GM18505 (cell line): Measurements from ENCODE around the gene SOAT2.

ENCODE experiments used
- ATAC-seq: cut with Tn5 transposase; IDR thresholded peaks from one replicate; pipeline ENCODE4 v1.9.1; 2021; ENCODE audit not compliant: unreplicated experiment
- POLR2A ChIP-seq: IDR thresholded peaks from 4 replicates; pipeline ENCODE4 v1.6.1; 2011; ENCODE audit warnings: borderline replicate concordance; ENCODE audit not compliant: insufficient read depth, insufficient read length; ENCODE audit errors: extremely low read depth

Gene SOAT2

DNA sequence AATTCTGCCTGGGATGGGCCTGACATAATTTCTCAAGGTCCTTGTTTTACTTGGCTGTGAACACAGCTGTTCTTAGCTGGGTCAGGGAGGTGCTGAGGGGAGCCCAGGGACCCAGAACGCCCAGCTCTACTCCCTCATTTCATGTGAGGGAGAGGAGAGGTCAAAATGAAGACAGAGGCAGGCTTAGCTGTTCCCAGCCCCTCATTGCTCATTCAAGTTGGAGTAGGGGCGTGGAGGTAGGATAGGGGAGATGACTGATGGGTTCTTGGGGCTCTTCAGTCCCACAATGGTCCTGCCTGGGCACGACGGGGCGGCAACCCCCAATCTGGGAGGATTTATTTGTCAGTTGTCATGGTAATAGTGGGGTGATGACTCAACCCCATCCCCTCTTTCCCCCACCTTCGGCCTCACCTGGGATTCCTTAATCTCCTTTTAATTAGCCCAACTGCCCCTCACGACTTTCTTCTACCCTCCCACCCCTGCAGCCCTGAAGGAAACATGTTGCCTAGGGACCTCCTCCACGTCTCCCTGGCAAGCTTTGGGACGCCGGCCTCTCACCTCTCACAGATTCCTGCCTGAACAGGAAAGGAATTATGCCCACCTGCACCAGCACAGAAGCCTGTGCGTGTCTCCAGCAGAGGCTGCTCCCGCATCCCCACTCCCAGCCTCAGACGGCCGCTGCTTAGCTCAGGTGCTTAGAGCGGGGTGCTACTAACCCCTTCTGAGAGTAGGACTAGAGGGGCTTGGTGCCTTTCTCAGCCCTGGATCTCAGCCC, 34.3 kb upstream of the SOAT2 start:
- no peak for TF ChIP-seq POLR2A
- no peak for ATAC-seq

DNA sequence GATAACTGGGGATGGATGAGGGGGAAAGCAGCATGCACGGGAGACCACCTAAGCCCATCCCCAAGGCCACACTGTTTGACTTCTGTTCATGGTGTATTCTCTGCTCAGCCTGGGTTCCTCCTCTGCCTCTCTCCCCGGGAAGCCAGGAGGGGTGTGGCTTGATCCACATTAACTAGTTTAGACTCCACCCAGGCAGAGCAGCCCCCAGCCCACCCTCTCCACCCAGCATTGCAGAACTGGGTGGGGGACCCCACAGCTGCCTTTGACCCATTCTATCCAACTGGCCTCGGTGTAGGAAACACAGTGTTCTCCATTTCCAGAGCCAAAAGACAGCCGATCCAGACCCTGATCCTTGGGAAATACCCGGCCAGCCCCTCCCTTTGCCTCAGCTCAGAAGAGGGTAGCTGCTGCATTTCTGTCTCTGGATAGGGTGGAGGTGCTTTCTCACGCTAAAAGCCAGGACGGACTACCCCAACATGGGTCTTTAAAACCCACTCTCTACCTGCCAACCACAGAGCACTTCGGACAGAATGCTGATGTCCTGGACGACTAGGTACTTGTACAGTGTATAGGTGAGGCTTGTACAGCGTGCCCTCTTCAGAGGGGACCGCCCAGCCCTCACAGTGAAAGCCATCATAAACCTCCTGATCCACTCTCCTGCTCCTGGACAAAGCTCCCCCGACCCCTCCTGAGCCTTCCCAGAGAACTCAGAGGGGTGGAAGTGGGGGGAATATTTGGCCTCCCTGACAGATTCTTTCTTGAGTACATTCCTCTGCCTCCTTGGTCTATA, 33.5 kb upstream of the SOAT2 start:
- no peak for ATAC-seq

DNA sequence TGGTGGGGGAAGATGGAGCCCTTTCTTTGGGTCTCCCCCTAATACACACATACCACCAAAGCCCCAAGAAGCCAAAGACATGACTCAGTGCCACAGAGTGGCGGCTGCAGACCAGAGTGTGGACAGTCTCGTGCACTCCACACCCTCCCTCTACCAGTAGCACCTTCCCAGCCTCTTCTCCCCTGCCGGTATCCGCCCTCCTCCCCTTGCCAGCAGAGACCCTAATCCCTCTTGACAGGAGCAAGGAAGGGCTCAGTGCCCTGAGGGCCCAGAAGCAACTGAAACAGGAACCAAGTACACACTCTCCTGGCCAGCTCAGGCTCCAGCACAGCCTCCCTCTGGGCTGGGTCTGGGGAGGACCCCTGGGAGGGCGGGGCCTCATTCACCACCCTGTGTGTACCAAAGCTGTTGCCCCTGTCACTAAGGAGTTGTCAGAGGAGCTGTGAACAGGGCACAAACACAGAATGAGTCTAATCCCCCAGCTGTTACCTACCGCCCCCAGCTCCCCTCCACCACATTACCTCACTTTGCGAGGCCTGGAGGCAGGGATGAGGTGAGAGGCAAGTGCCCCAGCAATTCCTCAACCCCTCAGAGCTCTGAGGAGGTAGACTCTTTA, 32.3 kb upstream of the SOAT2 start:
- TF ChIP-seq POLR2A: no peak
- no peak for ATAC-seq

More for the DNA sequence above, 33.5 kb upstream of the SOAT2 start:
- no peak for TF ChIP-seq POLR2A

DNA sequence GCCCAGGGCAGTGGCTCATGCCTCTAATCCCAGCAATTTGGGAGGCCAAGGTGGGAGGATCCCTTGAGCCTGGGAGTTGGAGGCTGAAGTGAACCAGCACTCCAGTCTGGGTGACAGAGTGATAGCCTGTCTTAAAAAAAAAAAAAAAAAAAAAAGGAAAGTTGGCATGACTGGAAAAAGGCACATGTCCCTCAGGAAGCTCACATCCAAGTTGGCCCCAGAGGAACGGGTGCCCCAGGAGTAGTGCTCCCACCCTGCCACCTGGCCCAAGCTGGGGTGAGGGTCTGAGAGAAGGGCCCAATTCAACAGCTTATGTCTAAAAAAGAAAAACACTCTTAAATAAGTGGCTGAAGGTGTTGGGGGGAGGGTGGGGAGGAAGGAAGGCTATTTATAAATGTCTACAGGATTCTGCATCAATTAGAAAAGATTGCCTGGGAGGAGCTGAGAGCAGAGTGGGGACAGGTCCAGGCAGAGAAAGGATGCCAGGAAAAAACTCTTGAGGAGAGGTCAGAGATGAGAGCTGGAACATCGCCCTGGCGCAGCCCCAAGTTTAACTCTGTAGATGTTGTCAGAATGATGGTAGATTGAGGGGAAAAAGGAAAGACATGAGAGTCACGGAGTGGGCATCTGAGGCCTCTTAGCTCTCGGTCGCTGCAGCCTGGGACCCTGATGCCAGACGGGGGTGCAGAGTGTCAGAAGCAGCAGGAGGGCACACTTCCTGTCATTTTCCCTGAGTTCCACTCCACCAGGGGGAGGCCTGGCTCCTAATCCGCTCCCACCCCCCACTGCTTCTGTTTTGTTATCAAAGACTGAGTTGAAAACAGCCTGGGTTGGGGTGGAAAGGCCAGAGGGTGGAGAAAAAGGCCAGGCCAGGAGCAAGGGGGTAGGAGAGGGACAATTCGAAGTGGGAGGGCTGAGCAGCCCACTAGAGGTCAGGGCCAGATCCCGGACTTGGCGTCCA, 31.4 kb upstream of the SOAT2 start:
- no peak for ATAC-seq
- TF ChIP-seq POLR2A: no peak

DNA sequence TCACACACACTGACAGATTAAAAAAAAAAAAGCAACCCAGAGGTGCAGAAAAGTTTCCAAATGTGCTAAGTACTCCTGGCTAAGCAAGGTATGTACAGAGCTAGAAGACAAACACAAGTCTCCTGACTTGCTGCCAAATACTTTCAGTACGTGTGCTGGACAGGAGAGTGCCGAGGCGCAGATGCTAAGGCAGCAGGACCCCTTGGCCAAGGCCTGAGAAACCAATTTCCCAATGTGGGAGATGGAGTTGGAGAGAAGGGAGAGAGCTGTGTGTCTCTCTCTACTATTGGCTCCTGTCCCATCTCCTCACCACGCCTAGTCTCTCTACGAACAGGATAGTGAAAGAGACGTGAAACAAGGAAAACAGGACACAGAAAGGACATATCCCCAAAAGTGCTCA, 29.4 kb upstream of the SOAT2 start:
- no peak for ATAC-seq
- no peak for TF ChIP-seq POLR2A

DNA sequence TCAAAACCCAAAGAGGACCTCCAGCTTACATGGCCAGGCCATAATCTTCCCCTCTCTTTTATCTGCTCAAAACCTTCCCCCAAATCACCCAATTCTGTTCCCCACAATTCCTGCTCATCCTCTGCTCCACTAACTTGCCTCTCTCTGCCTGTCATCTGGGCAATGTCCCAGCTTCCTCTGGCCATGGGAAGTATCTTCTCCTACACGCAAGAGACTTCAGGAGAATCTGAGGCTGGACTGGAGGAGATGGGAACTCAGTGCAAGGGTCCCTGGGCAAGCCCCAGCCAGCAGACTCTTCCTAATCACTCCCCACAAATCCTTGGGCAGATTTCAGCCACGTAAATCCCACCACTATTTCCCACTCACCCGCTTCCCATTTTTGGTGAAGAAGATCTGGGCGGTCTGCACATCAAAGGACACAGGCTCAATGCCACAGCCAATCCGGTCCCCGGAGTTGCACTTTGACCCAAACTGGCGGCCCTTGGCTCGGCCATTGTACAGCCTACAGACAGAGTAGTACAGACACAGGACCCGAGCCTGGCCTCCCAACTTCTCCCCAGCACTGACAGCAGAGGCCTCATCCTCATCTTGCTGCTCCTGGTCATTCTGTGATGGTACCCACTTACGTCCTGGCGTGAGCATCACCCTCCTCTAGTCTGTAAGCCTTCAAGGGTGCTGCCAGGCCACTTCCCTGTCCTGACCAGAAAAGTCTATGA, 28.8 kb upstream of the SOAT2 start:
- ATAC-seq: no peak
- no peak for TF ChIP-seq POLR2A

DNA sequence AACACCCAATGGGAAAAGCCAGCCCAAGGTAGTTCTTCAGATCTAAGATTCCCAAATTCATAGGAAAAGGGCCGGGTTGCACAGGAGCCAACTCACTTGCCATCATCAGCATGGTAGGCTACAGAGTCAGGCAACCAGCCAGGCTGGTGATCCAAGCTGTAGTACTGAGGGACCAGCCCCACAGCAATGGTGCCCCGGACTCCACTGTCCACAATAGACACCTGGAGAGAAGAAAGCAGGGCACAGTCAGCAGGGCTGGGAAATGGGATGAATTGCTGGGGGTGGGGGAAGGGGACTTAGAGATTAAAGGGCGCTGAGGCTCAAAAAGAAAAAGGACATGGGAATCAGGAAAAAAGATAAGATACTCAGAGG, 28.3 kb upstream of the SOAT2 start:
- TF ChIP-seq POLR2A: no peak
- no peak for ATAC-seq

DNA sequence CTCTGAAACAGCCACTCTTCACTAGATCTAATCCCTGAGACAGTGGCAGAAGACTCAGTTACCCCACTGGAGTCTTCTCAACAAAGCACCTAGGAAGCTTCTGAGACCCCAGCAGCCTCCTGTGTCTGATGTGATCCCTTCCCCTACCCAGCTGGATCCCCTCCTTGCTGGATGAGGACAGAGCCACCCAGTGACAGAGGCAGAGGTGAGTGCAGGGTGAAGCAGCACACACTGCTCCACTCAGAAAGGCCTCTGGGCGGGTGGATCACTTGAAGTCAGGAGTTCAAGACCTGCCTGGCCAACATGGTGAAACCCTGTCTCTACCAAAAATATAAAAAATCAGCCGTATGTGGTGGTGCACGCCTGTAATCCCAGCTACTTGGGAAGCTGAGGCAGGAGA, 26.8 kb upstream of the SOAT2 start:
- ATAC-seq: no peak
- TF ChIP-seq POLR2A: no peak

DNA sequence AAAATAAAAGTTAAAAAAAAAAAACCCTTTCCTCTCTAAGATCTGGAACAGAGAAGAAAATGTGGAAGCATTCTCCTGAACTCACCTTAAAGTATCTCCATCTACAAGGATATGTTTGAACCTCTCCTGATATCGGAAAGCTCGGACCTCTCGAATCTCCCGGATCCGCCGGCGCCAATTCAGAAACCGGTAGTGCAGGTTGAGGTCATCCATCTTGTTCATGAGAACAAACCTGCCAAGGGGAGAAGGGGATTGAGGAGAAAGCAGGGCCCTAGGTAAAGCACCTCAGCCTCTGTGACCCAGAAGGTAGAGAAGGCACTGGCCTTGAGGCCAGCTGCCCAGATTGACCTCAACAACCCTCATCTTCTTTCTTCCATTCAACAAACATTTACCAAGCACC, 26.3 kb upstream of the SOAT2 start:
- TF ChIP-seq POLR2A: no peak
- ATAC-seq: no peak

DNA sequence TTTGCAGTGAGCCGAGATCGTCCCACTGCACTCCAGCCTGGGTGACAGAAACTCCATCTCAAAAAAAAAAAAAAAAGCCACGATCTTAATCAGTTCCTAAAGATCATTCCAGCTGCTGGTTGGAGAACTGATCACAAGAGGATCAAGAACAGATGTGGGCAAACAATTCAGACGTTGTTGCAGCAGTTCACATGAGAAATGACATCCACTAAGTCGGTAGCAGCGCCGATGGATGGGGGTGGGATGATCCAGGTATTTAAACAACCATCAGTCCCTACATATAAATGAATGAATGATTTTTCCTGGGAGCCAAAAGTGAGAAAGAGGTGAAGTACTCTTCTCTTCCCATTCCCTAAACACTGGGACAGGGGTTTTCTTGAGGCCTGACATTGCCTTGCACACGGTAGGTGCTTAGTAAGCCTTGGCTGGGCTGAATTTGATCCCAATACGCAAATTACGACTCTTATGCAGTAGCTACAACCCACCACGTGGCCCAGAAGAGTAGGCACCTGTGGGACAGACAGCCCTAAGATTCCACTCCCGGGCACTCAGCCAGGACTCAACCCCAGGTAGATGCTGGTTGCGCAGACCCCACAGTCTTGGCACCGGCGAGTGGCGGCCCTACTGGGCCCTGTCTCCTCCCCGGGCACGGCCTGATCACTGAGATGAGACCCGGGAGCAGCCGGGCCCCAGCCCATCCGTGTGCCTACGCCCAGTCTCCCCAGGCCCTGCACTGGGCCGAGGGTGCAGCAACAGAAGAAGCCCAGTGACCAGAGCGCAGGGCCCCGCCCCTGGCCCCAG, 24.7 kb upstream of the SOAT2 start:
- TF ChIP-seq POLR2A: no peak
- peak; percentile 26 for ATAC-seq

DNA sequence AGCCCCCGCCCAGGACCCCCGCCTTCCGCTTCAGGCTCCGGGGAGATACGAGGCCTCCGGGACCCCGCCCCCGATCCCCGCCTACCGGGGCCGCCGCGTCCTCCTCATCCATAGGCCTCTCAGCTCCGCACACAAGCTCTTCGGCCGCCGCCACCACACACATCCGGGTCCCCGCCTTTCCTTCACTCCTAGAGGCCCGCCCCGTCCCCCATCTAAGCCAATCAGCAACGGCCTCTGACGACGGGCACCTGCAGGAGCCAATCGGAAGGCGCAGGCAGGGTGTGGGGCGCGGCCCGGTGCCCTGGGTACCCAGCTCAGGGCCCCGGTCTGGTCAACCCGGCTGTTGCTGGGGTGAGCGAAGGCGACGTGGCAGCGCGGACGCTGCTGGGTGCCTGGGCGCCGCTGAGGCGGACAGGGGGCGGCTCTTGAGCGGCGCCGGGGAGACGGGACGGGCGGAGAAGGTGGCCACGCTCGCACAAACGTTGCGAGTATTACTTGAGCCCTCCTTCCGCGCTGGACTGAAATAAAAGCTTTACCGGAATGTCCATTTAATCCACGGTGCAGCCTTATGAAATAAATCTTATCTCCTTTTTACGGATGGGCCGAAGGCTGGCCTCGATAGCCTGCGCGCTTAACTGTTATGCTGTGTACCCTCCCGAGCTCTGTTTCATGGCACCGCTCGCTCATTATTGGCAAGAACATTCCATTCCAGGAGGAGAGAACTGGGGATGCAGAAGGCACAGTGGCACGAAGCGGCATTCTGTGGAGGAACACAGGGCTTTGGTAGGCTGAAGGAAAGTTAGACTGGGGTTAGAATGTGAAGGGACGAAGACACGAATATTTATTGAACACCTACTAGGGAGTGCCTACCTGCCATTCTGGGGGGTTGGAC, 23.8 kb upstream of the SOAT2 start, which contains the start of gene SPRYD3:
Gene SPRYD3 (minus strand): TSS at position 165 of the 892 bp plus-strand sequence. CDS start 57 bp downstream, at position 108.
- peak; percentile 96 for ATAC-seq
- peak; percentile 97 for TF ChIP-seq POLR2A
